ENCODE measurements around the gene ANKRA2. TPM values are rescaled to one million over a fixed set of nuclear protein-coding genes. Genes with fewer than 3 reads are reported as not detected.
"Not testable (repeated sequence)": the region's sequence is repeated elsewhere in the genome, so short reads cannot be mapped to it uniquely, and the experiment has no call there.

Gene ANKRA2
- total RNA-seq, 2 donors from 2014 or later, result 36.4 to 37.9 TPM

- not testable (repeated sequence) for H3K27me3 Mint-ChIP-seq (ENCODE audit: low read depth); H3K36me3 Mint-ChIP-seq (ENCODE audit: insufficient read depth in 2 of 2); DNase-seq; H3K4me3 Mint-ChIP-seq; H3K27ac Mint-ChIP-seq; H3K4me1 Mint-ChIP-seq (ENCODE audit: low read depth); H3K9me3 Mint-ChIP-seq
- peak; percentile 74 to 77 for ATAC-seq (replicated peaks in 1 of 2)
These were observed 56.9 kb downstream of the ANKRA2 start for GRCh38 chr5:73508521-73508920.

GRCh38 chr5:73507062-73507461, 58.4 kb downstream of the ANKRA2 start:
- peaks cover 4 to 21% of the 10 kb centered on the region in 2 donors for H3K36me3 Mint-ChIP-seq (ENCODE audit: insufficient read depth in 2 of 2)
- H3K9me3 Mint-ChIP-seq, result no peaks in the 10 kb centered on the region
- H3K27ac Mint-ChIP-seq, result no peak overlapping the region
- ATAC-seq (replicated peaks in 1 of 2) (no peak), DNase-seq (no peak)
- H3K27me3 Mint-ChIP-seq (ENCODE audit: low read depth), result no peaks in the 10 kb centered on the region
- no peak overlapping the region for H3K4me3 Mint-ChIP-seq
- peaks cover 12% of the 10 kb centered on the region for H3K4me1 Mint-ChIP-seq (ENCODE audit: low read depth)

- DNase-seq (no peak), ATAC-seq (replicated peaks in 1 of 2) (no peak)
- H3K9me3 Mint-ChIP-seq, result no peaks in the 10 kb centered on the region
- peaks cover 17% of the 10 kb centered on the region for H3K4me1 Mint-ChIP-seq (ENCODE audit: low read depth)
- H3K36me3 Mint-ChIP-seq (ENCODE audit: insufficient read depth in 2 of 2), result peaks cover 4 to 22% of the 10 kb centered on the region in 2 donors
- H3K4me3 Mint-ChIP-seq, result no peak overlapping the region
- H3K27me3 Mint-ChIP-seq (ENCODE audit: low read depth), result no peaks in the 10 kb centered on the region
- H3K27ac Mint-ChIP-seq, result no peak overlapping the region
These were observed 58.9 kb downstream of the ANKRA2 start for GRCh38 chr5:73506459-73506955.

Other genes with a start within 250 kb of the ANKRA2 start
- gene FOXD1, start 116.9 kb downstream of the ANKRA2 start, total RNA-seq, result 1 to 10 TPM in 1 of 2 donors, under 1 TPM in 1; 0.55 to 1.0 TPM
- gene BTF3, start 67.2 kb downstream of the ANKRA2 start, total RNA-seq, result 1,000 to 10,000 TPM; 1,036 to 1,053 TPM
- 10 to 100 TPM; 26.3 to 34.4 TPM for gene UTP15, start 104 bp upstream of the ANKRA2 start, total RNA-seq
- gene ARHGEF28, start 60.6 kb upstream of the ANKRA2 start, total RNA-seq, result under 1 TPM; 0.24 to 0.30 TPM